ENCODE measurements around the gene LBX1.
"Not testable (repeated sequence)": the region's sequence is repeated elsewhere in the genome, so short reads cannot be mapped to it uniquely, and the experiment has no call there.

The LBX1 gene

GRCh38 chr10:101202667-101203066 lies 26.6 kb downstream of the LBX1 start:
- not testable (repeated sequence) for DNase-seq (ENCODE audit: low spot score)

GRCh38 chr10:101198326-101198977 lies 30.8 kb downstream of the LBX1 start:
- not testable (repeated sequence) for DNase-seq (ENCODE audit: low spot score)

- DNase-seq (ENCODE audit: low spot score), result no peak
Measured at GRCh38 chr10:101195921-101196320, 33.3 kb downstream of the LBX1 start.

- no peak for DNase-seq (ENCODE audit: low spot score)
Measured at GRCh38 chr10:101189461-101190401, 39.5 kb downstream of the LBX1 start.

GRCh38 chr10:101188942-101189341 lies 40.3 kb downstream of the LBX1 start:
- DNase-seq (ENCODE audit: low spot score), result no peak

- DNase-seq (ENCODE audit: low spot score), result no peak
Measured at GRCh38 chr10:101183458-101184183, 45.6 kb downstream of the LBX1 start.

- no peak for DNase-seq (ENCODE audit: low spot score)
Measured at GRCh38 chr10:101182936-101183335, 46.3 kb downstream of the LBX1 start.
